ENCODE measurements around the gene HDGF. TPM values are rescaled to one million over a fixed set of nuclear protein-coding genes. Genes with fewer than 3 reads are reported as not detected.

Gene HDGF
- total and polyA plus RNA-seq, 2 of the 8 experiments (the other 6 are each of a cell fraction or from before 2014, with no cell fraction given): 145 to 391 TPM

DNA sequence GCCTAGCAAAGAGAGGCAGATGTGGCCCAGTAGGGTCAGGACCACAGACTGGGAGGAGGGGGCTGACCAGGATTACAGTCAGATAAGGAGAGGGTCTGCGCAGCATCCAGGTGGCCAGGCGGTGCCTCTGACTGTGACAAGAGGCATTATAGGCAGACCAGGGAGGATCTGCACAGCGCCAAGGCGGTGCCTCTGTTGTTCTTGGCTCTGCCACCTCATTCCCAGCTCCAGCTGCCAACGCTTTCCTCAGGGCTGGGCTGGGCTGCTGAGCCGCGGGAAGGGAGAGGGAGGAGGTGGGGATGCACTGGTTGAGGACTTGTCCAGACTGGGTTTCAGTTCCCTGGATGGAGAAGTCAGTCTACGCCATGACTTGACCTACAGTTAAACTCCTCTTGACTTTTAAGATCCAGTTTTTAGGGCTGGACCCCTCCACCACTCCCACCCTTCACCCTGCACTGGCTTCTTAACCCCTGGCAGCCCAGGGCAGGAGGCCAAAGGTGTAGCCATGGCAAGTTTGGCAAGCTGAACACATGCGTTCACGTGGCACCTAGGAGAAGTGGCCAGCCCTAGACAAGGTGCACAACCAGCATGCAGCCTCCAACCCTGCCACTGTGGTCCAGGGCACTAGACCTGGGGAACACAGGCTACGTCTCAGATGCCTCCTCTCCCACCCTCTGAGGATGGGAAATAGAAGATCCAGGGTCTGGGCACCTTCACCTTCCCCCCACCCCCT is 41.6 kb downstream of the HDGF start (continued):
- TF ChIP-seq, protein P1, sequence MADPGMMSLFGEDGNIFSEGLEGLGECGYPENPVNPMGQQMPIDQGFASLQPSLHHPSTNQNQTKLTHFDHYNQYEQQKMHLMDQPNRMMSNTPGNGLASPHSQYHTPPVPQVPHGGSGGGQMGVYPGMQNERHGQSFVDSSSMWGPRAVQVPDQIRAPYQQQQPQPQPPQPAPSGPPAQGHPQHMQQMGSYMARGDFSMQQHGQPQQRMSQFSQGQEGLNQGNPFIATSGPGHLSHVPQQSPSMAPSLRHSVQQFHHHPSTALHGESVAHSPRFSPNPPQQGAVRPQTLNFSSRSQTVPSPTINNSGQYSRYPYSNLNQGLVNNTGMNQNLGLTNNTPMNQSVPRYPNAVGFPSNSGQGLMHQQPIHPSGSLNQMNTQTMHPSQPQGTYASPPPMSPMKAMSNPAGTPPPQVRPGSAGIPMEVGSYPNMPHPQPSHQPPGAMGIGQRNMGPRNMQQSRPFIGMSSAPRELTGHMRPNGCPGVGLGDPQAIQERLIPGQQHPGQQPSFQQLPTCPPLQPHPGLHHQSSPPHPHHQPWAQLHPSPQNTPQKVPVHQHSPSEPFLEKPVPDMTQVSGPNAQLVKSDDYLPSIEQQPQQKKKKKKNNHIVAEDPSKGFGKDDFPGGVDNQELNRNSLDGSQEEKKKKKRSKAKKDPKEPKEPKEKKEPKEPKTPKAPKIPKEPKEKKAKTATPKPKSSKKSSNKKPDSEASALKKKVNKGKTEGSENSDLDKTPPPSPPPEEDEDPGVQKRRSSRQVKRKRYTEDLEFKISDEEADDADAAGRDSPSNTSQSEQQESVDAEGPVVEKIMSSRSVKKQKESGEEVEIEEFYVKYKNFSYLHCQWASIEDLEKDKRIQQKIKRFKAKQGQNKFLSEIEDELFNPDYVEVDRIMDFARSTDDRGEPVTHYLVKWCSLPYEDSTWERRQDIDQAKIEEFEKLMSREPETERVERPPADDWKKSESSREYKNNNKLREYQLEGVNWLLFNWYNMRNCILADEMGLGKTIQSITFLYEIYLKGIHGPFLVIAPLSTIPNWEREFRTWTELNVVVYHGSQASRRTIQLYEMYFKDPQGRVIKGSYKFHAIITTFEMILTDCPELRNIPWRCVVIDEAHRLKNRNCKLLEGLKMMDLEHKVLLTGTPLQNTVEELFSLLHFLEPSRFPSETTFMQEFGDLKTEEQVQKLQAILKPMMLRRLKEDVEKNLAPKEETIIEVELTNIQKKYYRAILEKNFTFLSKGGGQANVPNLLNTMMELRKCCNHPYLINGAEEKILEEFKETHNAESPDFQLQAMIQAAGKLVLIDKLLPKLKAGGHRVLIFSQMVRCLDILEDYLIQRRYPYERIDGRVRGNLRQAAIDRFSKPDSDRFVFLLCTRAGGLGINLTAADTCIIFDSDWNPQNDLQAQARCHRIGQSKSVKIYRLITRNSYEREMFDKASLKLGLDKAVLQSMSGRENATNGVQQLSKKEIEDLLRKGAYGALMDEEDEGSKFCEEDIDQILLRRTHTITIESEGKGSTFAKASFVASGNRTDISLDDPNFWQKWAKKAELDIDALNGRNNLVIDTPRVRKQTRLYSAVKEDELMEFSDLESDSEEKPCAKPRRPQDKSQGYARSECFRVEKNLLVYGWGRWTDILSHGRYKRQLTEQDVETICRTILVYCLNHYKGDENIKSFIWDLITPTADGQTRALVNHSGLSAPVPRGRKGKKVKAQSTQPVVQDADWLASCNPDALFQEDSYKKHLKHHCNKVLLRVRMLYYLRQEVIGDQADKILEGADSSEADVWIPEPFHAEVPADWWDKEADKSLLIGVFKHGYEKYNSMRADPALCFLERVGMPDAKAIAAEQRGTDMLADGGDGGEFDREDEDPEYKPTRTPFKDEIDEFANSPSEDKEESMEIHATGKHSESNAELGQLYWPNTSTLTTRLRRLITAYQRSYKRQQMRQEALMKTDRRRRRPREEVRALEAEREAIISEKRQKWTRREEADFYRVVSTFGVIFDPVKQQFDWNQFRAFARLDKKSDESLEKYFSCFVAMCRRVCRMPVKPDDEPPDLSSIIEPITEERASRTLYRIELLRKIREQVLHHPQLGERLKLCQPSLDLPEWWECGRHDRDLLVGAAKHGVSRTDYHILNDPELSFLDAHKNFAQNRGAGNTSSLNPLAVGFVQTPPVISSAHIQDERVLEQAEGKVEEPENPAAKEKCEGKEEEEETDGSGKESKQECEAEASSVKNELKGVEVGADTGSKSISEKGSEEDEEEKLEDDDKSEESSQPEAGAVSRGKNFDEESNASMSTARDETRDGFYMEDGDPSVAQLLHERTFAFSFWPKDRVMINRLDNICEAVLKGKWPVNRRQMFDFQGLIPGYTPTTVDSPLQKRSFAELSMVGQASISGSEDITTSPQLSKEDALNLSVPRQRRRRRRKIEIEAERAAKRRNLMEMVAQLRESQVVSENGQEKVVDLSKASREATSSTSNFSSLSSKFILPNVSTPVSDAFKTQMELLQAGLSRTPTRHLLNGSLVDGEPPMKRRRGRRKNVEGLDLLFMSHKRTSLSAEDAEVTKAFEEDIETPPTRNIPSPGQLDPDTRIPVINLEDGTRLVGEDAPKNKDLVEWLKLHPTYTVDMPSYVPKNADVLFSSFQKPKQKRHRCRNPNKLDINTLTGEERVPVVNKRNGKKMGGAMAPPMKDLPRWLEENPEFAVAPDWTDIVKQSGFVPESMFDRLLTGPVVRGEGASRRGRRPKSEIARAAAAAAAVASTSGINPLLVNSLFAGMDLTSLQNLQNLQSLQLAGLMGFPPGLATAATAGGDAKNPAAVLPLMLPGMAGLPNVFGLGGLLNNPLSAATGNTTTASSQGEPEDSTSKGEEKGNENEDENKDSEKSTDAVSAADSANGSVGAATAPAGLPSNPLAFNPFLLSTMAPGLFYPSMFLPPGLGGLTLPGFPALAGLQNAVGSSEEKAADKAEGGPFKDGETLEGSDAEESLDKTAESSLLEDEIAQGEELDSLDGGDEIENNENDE (IDR thresholded peaks at IDR 0.05; ENCODE audit: insufficient replicate concordance, low read length): no peak
- TF ChIP-seq SIX5 (IDR thresholded peaks at IDR 0.05; ENCODE audit: low read depth, low read length): no peak
- TF ChIP-seq, protein P2, sequence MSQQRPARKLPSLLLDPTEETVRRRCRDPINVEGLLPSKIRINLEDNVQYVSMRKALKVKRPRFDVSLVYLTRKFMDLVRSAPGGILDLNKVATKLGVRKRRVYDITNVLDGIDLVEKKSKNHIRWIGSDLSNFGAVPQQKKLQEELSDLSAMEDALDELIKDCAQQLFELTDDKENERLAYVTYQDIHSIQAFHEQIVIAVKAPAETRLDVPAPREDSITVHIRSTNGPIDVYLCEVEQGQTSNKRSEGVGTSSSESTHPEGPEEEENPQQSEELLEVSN (IDR thresholded peaks at IDR 0.05): no peak
- no peak for TF ChIP-seq SP4 (IDR thresholded peaks at IDR 0.05; ENCODE audit: low read length)
- no peak for TF ChIP-seq ASH2L (IDR thresholded peaks at IDR 0.05; ENCODE audit: low read length)
- no peak for TF ChIP-seq SP2 (IDR thresholded peaks at IDR 0.05; ENCODE audit: low read length)
- no peak for TF ChIP-seq RXRA (IDR thresholded peaks at IDR 0.05; ENCODE audit: insufficient read depth, low read depth, low read length)
- no peak for TF ChIP-seq NRF1 (IDR thresholded peaks at IDR 0.05; ENCODE audit: low read depth, low read length)
- TF ChIP-seq RFX5 (IDR thresholded peaks at IDR 0.05; ENCODE audit: borderline replicate concordance, low read depth, low read length): no peak
- TF ChIP-seq HDAC2 (IDR thresholded peaks at IDR 0.05; ENCODE audit: borderline replicate concordance in 1 of 2, low read depth in 2 of 2, low read length in 2 of 2): no peak

Measured in H1 (cell line).